Breast epithelium (tissue), 4 donors: Measurements from ENCODE around the gene RHBDF1. TPM values are rescaled to one million over a fixed set of nuclear protein-coding genes. Genes with fewer than 3 reads are reported as not detected.
A peak's percentile ranks its signal among the peaks of the same experiment; 100 is the strongest.

ENCODE experiments used
- DNase-seq, 2 donors: peaks; one replicate each; pipeline ENCODE4 v3.0.0-alpha.2; 2019; ENCODE audit warnings: low spot score in 2 of 2
- H3K27ac ChIP-seq, 2 donors: fragments of 200-600 bp; sonication (generic) in 1 of 2; one replicate each; pipeline ENCODE4 v1.5.1; 2016 to 2019; ENCODE audit warnings: mild to moderate bottlenecking in 1 of 2
- H3K27me3 ChIP-seq, 2 donors: fragments of 200-600 bp; sonication (generic) in 1 of 2; one replicate each; pipeline versions ENCODE4 v1.5.1 to v1.6.0; 2017 to 2019; ENCODE audit warnings: control low read depth in 1 of 2, mild to moderate bottlenecking in 1 of 2
- H3K36me3 ChIP-seq: fragments of 200-600 bp; one replicate; pipeline ENCODE4 v1.5.1; 2019
- H3K4me1 ChIP-seq, 2 donors: fragments of 200-600 bp; sonication (generic); one replicate each; pipeline ENCODE4 v1.5.1; 2016 to 2019; ENCODE audit warnings: control low read depth in 1 of 2
- H3K4me3 ChIP-seq, 3 donors: fragments of 200-600 bp; sonication (generic); 1 replicate in 2 of 3; 2 replicates in 1 of 3; pipeline ENCODE4 v1.5.1; 2016 to 2019; ENCODE audit warnings: mild to moderate bottlenecking in 3 of 3, moderate library complexity in 2 of 3
- H3K9me3 ChIP-seq, 2 donors: fragments of 200-600 bp; sonication (generic) in 1 of 2; one replicate each; pipeline ENCODE4 v1.5.1; 2016 to 2019; ENCODE audit warnings: control low read depth in 1 of 2
- POLR2A ChIP-seq: fragments of 450-650 bp; IDR thresholded peaks from one replicate; pipeline ENCODE4 v1.6.1; 2016; ENCODE audit warnings: antibody characterized with exemption, mild to moderate bottlenecking, moderate library complexity
- POLR2AphosphoS5 ChIP-seq, 3 donors: sonication (generic); formaldehyde crosslinking; IDR thresholded peaks; one replicate each; pipeline ENCODE4 v1.6.1; 2017; ENCODE audit warnings: antibody characterized with exemption in 3 of 3
- intact Hi-C: fragments of 100-400 bp; cut with DNase I; formaldehyde crosslinking; loops from one replicate; pipeline ENCODE4 v1.15.1; 2023; ENCODE audit warnings: low total_unique reads
- total RNA-seq, 3 donors: library from RNA; depleted of rRNA; stranded (reverse); fragments of >200 nt; gene quantifications; one replicate each; pipeline ENCODE4 v1.1.0, GENCODE V29; 2016
- TF ChIP-seq, protein P1 (sequence below), 3 donors: fragments of 450-650 bp; IDR thresholded peaks; one replicate each; pipeline ENCODE4 v1.5.1; 2016 to 2017; ENCODE audit warnings: antibody characterized with exemption in 3 of 3, mild to moderate bottlenecking in 3 of 3, moderate library complexity in 3 of 3

Gene RHBDF1
- total RNA-seq, 3 donors from 2014 or later, result 29.0 to 43.3 (median 42.6) TPM

- no peaks in the 10 kb centered on the region for H3K9me3 ChIP-seq
- H3K27ac ChIP-seq, result no peak overlapping the region
- TF ChIP-seq POLR2AphosphoS5 (IDR thresholded peaks at IDR 0.05) (no peak), POLR2A (no peak)
- TF ChIP-seq, protein P1, sequence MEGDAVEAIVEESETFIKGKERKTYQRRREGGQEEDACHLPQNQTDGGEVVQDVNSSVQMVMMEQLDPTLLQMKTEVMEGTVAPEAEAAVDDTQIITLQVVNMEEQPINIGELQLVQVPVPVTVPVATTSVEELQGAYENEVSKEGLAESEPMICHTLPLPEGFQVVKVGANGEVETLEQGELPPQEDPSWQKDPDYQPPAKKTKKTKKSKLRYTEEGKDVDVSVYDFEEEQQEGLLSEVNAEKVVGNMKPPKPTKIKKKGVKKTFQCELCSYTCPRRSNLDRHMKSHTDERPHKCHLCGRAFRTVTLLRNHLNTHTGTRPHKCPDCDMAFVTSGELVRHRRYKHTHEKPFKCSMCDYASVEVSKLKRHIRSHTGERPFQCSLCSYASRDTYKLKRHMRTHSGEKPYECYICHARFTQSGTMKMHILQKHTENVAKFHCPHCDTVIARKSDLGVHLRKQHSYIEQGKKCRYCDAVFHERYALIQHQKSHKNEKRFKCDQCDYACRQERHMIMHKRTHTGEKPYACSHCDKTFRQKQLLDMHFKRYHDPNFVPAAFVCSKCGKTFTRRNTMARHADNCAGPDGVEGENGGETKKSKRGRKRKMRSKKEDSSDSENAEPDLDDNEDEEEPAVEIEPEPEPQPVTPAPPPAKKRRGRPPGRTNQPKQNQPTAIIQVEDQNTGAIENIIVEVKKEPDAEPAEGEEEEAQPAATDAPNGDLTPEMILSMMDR (IDR thresholded peaks at IDR 0.05), result no peak
- H3K27me3 ChIP-seq, result no peaks in the 10 kb centered on the region
- peak in 1 of 2 donors; percentile 10 for DNase-seq
- intact Hi-C loops, result no loop called here
- H3K4me3 ChIP-seq, result no peak overlapping the region
- H3K4me1 ChIP-seq, result no peaks in the 10 kb centered on the region
- no peaks in the 10 kb centered on the region for H3K36me3 ChIP-seq
Observed at GRCh38 chr16:44655-45054, 27.8 kb downstream of the RHBDF1 start.

- Histone ChIP-seq H3K36me3 (no peaks in the 10 kb centered on the region), H3K9me3 (no peaks in the 10 kb centered on the region), H3K27ac (no peak overlapping the region), H3K4me1 (peaks cover 0 to 3% of the 10 kb centered on the region in 2 donors), H3K27me3 (no peaks in the 10 kb centered on the region), H3K4me3 (no peak overlapping the region)
- TF ChIP-seq POLR2AphosphoS5 (IDR thresholded peaks at IDR 0.05) (no peak), POLR2A (no peak)
- TF ChIP-seq, protein P1 (IDR thresholded peaks at IDR 0.05), result no peak
- intact Hi-C loops, result no loop called here
- DNase-seq, result peak in 1 of 2 donors; percentile 25
Observed at GRCh38 chr16:43294-43693, 29.1 kb downstream of the RHBDF1 start.

DNA sequence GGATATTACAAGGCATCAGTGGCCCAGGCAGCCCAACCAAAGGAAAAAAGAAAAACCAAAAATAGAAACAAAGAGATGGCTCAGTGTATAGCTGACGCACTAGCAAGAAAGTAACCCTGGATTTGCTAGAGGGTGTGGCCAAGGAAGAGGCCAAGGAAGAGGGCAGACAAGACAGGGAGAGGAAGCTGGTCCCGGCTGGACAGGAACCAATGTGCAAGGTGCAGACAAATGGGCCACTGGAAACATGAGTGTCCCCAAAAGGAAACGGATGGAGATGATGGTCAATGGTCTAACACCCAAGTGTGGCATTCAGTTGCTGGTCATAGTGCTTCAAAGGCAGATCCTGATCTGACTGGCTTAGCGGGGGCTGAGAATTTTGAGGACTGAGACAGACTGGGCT, 29.7 kb downstream of the RHBDF1 start:
- H3K27ac ChIP-seq, result no peak overlapping the region
- DNase-seq, result no peak

GRCh38 chr16:42069-42457, 30.4 kb downstream of the RHBDF1 start:
- DNase-seq, result no peak
- Histone ChIP-seq H3K4me3 (peak overlapping the region in 2 of 3 donors; percentile 41 to 62), H3K27me3 (no peaks in the 10 kb centered on the region)

More for the DNA sequence above, 29.7 kb downstream of the RHBDF1 start:
- Histone ChIP-seq H3K4me3 (no peak overlapping the region), H3K27me3 (no peaks in the 10 kb centered on the region), H3K9me3 (no peaks in the 10 kb centered on the region), H3K4me1 (peaks cover 0 to 3% of the 10 kb centered on the region in 2 donors), H3K36me3 (no peaks in the 10 kb centered on the region)
- intact Hi-C loops, result no loop called here
- no peak for TF ChIP-seq POLR2AphosphoS5 (IDR thresholded peaks at IDR 0.05)
- TF ChIP-seq POLR2A, result no peak
- TF ChIP-seq, protein P1 (IDR thresholded peaks at IDR 0.05), result no peak

DNA sequence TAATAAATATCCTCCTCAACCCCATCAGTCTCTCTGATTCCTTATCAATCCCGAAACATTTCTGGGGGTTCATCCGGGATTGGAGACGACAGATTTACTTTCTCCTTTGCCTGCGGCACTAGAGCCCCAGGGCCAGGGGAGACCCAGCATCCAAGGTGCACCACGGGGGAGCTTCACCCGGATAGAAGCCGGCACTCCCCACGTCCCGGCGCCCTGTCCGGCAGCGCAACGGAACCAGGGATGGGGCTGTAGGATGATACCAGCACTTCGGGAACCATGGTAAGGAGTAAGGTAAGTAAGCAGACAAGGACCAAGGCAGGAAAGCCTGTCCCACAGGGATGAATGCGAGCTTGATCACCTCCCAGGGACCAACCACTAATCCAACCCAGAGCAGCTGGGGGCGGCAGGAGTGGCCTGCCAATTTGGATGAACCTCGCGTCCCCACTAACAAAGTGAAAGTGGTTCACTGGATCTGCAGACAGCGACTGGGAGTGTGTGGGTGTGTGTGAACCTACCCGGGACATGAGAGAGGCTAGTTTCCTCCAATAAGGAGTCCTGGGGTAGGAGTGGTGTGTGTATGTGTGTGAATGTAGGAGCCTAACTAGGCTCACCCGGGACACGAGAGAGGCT, 30.9 kb downstream of the RHBDF1 start:
- H3K4me1 ChIP-seq, result peaks cover 0 to 3% of the 10 kb centered on the region in 2 donors
- no peak overlapping the region for H3K27ac ChIP-seq
- no peaks in the 10 kb centered on the region for H3K27me3 ChIP-seq
- TF ChIP-seq, protein P1 (IDR thresholded peaks at IDR 0.05), result no peak
- TF ChIP-seq POLR2AphosphoS5 (IDR thresholded peaks at IDR 0.05) (no peak), POLR2A (no peak)
- no peaks in the 10 kb centered on the region for H3K9me3 ChIP-seq
- peak overlapping the region; percentile 11 to 62 (median 41) for H3K4me3 ChIP-seq
- intact Hi-C loops, result no loop called here
- peak in 1 of 2 donors; percentile 45 for DNase-seq
- no peaks in the 10 kb centered on the region for H3K36me3 ChIP-seq

More at GRCh38 chr16:42069-42457, 30.4 kb downstream of the RHBDF1 start:
- intact Hi-C loops, result no loop called here
- Histone ChIP-seq H3K36me3 (no peaks in the 10 kb centered on the region), H3K4me1 (peaks cover 0 to 3% of the 10 kb centered on the region in 2 donors), H3K27ac (no peak overlapping the region), H3K9me3 (no peaks in the 10 kb centered on the region)
- TF ChIP-seq POLR2AphosphoS5 (IDR thresholded peaks at IDR 0.05), result no peak
- TF ChIP-seq, protein P1 (IDR thresholded peaks at IDR 0.05), result no peak
- no peak for TF ChIP-seq POLR2A
